ENCODE data around the gene KLKB1. TPM values are rescaled to one million over a fixed set of nuclear protein-coding genes. Genes with fewer than 3 reads are reported as not detected.
A peak's percentile ranks its signal among the peaks of the same experiment; 100 is the strongest.

The KLKB1 gene
- total RNA-seq, 1 donor from 2014 or later: 1.6 TPM

GRCh38 chr4:186286581-186286980 is 59.3 kb downstream of the KLKB1 start:
- H3K27me3 ChIP-seq (ENCODE audit: low read depth): no peaks in the 10 kb centered on the region
- DNase-seq (no peak), ATAC-seq (no peak)
- H3K27ac ChIP-seq: no peak overlapping the region
- intact Hi-C loops (cut with DNase I): no loop called here
- no peak overlapping the region for H3K4me3 ChIP-seq
- TF ChIP-seq CTCF (IDR thresholded peaks at IDR 0.05): no peak
- no peaks in the 10 kb centered on the region for H3K36me3 ChIP-seq
- no peaks in the 10 kb centered on the region for H3K4me1 ChIP-seq
- H3K9me3 ChIP-seq: no peaks in the 10 kb centered on the region

GRCh38 chr4:186291256-186291890 is 64.1 kb downstream of the KLKB1 start:
- no peaks in the 10 kb centered on the region for H3K36me3 ChIP-seq
- ATAC-seq (no peak), DNase-seq (no peak)
- H3K27me3 ChIP-seq (ENCODE audit: low read depth): no peaks in the 10 kb centered on the region
- TF ChIP-seq CTCF (IDR thresholded peaks at IDR 0.05): no peak
- H3K9me3 ChIP-seq: no peaks in the 10 kb centered on the region
- no peak overlapping the region for H3K4me3 ChIP-seq
- no peak overlapping the region for H3K27ac ChIP-seq
- no peaks in the 10 kb centered on the region for H3K4me1 ChIP-seq
- intact Hi-C loops (cut with DNase I): no loop called here

GRCh38 chr4:186294160-186294559 is 66.9 kb downstream of the KLKB1 start:
- intact Hi-C loops (cut with DNase I): no loop called here
- no peak for ATAC-seq
- no peaks in the 10 kb centered on the region for H3K36me3 ChIP-seq

GRCh38 chr4:186296481-186296880 is 69.2 kb downstream of the KLKB1 start:
- Histone ChIP-seq H3K4me1 (no peaks in the 10 kb centered on the region), H3K27me3 (ENCODE audit: low read depth) (peaks cover 17% of the 10 kb centered on the region), H3K4me3 (no peak overlapping the region), H3K27ac (no peak overlapping the region), H3K9me3 (no peaks in the 10 kb centered on the region), H3K36me3 (no peaks in the 10 kb centered on the region)
- ATAC-seq: peak in 1 of 2 donors; percentile 23
- intact Hi-C loops (cut with DNase I): no loop called here
- no peak for DNase-seq
- no peak for TF ChIP-seq CTCF (IDR thresholded peaks at IDR 0.05)

More at GRCh38 chr4:186294160-186294559, 66.9 kb downstream of the KLKB1 start:
- DNase-seq: no peak
- Histone ChIP-seq H3K27me3 (ENCODE audit: low read depth) (peaks cover 17% of the 10 kb centered on the region), H3K4me1 (no peaks in the 10 kb centered on the region), H3K27ac (no peak overlapping the region), H3K9me3 (no peaks in the 10 kb centered on the region), H3K4me3 (no peak overlapping the region)
- no peak for TF ChIP-seq CTCF (IDR thresholded peaks at IDR 0.05)

- intact Hi-C loops (cut with DNase I): no loop called here
- H3K4me3 ChIP-seq: no peak overlapping the region
- DNase-seq (no peak), ATAC-seq (peak; percentile 43 to 48)
- peak; percentile 64 for TF ChIP-seq CTCF (IDR thresholded peaks at IDR 0.05)
- H3K4me1 ChIP-seq: no peaks in the 10 kb centered on the region
- no peaks in the 10 kb centered on the region for H3K9me3 ChIP-seq
- no peaks in the 10 kb centered on the region for H3K36me3 ChIP-seq
- peaks cover 17% of the 10 kb centered on the region for H3K27me3 ChIP-seq (ENCODE audit: low read depth)
- no peak overlapping the region for H3K27ac ChIP-seq
Measured at GRCh38 chr4:186297013-186297645, 69.8 kb downstream of the KLKB1 start.

Measured in lower lobe of right lung (tissue), 2 donors.